ENCODE data around the gene HM13. TPM values are rescaled to one million over a fixed set of nuclear protein-coding genes. Genes with fewer than 3 reads are reported as not detected.
"Not testable (repeated sequence)": the region's sequence is repeated elsewhere in the genome, so short reads cannot be mapped to it uniquely, and the experiment has no call there.

HM13 gene
- polyA plus RNA-seq, 3 donors: 139 to 152 (median 151) TPM

- no peak for DNase-seq
Measured at GRCh38 chr20:31488115-31488514, 26.1 kb upstream of the HM13 start.

- no peak for DNase-seq
Measured at GRCh38 chr20:31489152-31489551, 25.1 kb upstream of the HM13 start.

GRCh38 chr20:31490752-31491151 is 23.5 kb upstream of the HM13 start:
- no peak for DNase-seq

GRCh38 chr20:31494131-31494530 is 20.1 kb upstream of the HM13 start:
- no peak for DNase-seq

- no peak for DNase-seq
Measured at GRCh38 chr20:31496761-31497295, 17.4 kb upstream of the HM13 start.

- no peak for DNase-seq
Measured at GRCh38 chr20:31497838-31498540, 16.3 kb upstream of the HM13 start.

GRCh38 chr20:31500527-31500926 is 13.7 kb upstream of the HM13 start:
- no peak for DNase-seq

GRCh38 chr20:31502884-31503673 is 11.2 kb upstream of the HM13 start:
- peak; percentile 72 for DNase-seq

GRCh38 chr20:31505903-31506302 is 8.3 kb upstream of the HM13 start:
- DNase-seq: no peak

GRCh38 chr20:31508517-31509244 is 5.6 kb upstream of the HM13 start:
- no peak for DNase-seq

- no peak for DNase-seq
Measured at GRCh38 chr20:31515072-31515774, 981 bp downstream of the HM13 start.

GRCh38 chr20:31515775-31516107 is 1.5 kb downstream of the HM13 start:
- DNase-seq: no peak

GRCh38 chr20:31516166-31516565 is 1.9 kb downstream of the HM13 start:
- no peak for DNase-seq

- no peak for DNase-seq
Measured at GRCh38 chr20:31516651-31517050, 2.4 kb downstream of the HM13 start.

- DNase-seq: no peak
Measured at GRCh38 chr20:31517373-31517772, 3.1 kb downstream of the HM13 start.

GRCh38 chr20:31521267-31521666 is 7.0 kb downstream of the HM13 start:
- not testable (repeated sequence) for DNase-seq

GRCh38 chr20:31522731-31523130 is 8.5 kb downstream of the HM13 start:
- no peak for DNase-seq

GRCh38 chr20:31523361-31524283 is 9.4 kb downstream of the HM13 start:
- no peak for DNase-seq

- no peak for DNase-seq
Measured at GRCh38 chr20:31527266-31527665, 13.0 kb downstream of the HM13 start.

GRCh38 chr20:31535298-31535697 is 21.1 kb downstream of the HM13 start:
- DNase-seq: no peak

GRCh38 chr20:31536575-31536974 is 22.3 kb downstream of the HM13 start:
- no peak for DNase-seq
